ENCODE data around the gene STK32C.

GRCh38 chr10:132178046-132178445 lies 129.7 kb downstream of the STK32C start:
- TF ChIP-seq REST (IDR thresholded peaks at IDR 0.05; ENCODE audit: insufficient read depth in 1 of 2, low read depth in 2 of 2, low read length in 2 of 2) = no peak
- TF ChIP-seq POLR2AphosphoS5 (IDR thresholded peaks at IDR 0.05; ENCODE audit: low read depth, low read length) = no peak
- TF ChIP-seq FOXP2 (optimal IDR thresholded peaks at IDR 0.05; ENCODE audit: borderline replicate concordance, extremely low read depth, extremely low read length, insufficient read depth) = no peak

Data from PFSK-1 (cell line).